Measurements from ENCODE around the gene ATXN1. TPM values are rescaled to one million over a fixed set of nuclear protein-coding genes. Genes with fewer than 3 reads are reported as not detected.
A peak's percentile ranks its signal among the peaks of the same experiment; 100 is the strongest.

Gene ATXN1
- total RNA-seq, 4 donors from 2014 or later = 24.9 to 48.0 (median 36.8) TPM

DNA sequence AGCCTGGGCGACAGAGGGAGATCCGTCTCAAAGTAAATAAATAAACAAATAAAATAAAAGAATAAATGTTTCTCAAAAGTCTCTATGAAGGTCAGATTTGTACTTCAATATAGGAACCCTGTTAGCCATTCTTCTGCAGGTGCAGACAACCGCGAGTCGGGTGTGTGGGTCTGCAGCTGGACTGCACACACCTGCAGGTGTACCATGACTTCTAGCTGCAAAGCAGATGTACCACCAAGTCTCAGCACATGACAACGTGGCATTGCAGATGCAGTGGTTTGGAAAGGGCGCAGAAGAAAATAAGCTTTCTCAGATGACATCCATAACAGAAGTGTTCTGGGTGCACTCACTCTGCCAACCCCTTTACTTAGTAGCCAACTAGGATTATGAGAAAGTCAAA is 239.7 kb downstream of the ATXN1 start:
- Histone ChIP-seq H3K9me3 (no peaks in the 10 kb centered on the region), H3K4me3 (no peak overlapping the region), H3K27ac (no peak overlapping the region), H3K36me3 (peaks cover 0 to 17% (median 0%) of the 10 kb centered on the region in 3 donors), H3K4me1 (peaks cover 0 to 9% (median 0%) of the 10 kb centered on the region in 4 donors), H3K27me3 (no peaks in the 10 kb centered on the region)
- TF ChIP-seq POLR2A (IDR thresholded peaks at IDR 0.05) (no peak), EP300 (IDR thresholded peaks at IDR 0.05) (no peak), CTCF (IDR thresholded peaks at IDR 0.05) (no peak)
- 90 to 92% methylated on average over 7 of the region's 7 CpGs for WGBS, 2 donors
- DNase-seq (ENCODE audit: low spot score in 2 of 2) = no peak

GRCh38 chr6:16519265-16520242 is 241.7 kb downstream of the ATXN1 start:
- TF ChIP-seq CTCF (IDR thresholded peaks at IDR 0.05) (no peak), POLR2A (IDR thresholded peaks at IDR 0.05) (no peak), EP300 (IDR thresholded peaks at IDR 0.05) (no peak)
- no peak overlapping the region for H3K27ac ChIP-seq
- 64 to 69% methylated on average over 9 of the region's 9 CpGs for WGBS, 2 donors
- no peak overlapping the region for H3K4me3 ChIP-seq
- H3K36me3 ChIP-seq = peaks cover 0 to 17% (median 0%) of the 10 kb centered on the region in 3 donors
- no peaks in the 10 kb centered on the region for H3K9me3 ChIP-seq
- no peak for DNase-seq (ENCODE audit: low spot score in 2 of 2)
- no peaks in the 10 kb centered on the region for H3K27me3 ChIP-seq
- H3K4me1 ChIP-seq = peaks cover 0 to 10% (median 0%) of the 10 kb centered on the region in 4 donors

DNA sequence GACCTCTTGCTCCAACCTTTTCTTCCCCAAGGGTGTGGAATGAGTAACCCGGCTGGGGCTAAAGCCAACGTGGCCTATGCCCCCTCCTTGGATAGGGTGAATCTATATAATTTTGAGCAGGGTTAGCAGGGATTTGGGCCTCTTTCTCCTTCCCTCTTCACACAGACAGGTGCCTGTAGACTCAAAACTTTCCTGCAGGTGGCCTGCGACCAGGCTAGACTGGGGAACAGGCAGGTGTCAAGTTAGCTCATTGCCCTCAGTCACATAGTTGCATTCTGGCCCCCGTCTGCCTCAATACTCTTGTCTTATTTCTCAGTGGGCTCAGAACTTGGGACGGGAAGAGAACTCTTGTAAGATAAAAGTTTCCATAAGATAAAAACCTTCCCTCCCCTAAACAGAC is 243.0 kb downstream of the ATXN1 start:
- Histone ChIP-seq H3K4me1 (peaks cover 0 to 23% (median 6%) of the 10 kb centered on the region in 4 donors), H3K9me3 (no peaks in the 10 kb centered on the region), H3K4me3 (no peak overlapping the region), H3K27me3 (no peaks in the 10 kb centered on the region), H3K36me3 (peaks cover 0 to 17% (median 0%) of the 10 kb centered on the region in 3 donors), H3K27ac (no peak overlapping the region)
- TF ChIP-seq EP300 (IDR thresholded peaks at IDR 0.05) (no peak), CTCF (IDR thresholded peaks at IDR 0.05) (no peak), POLR2A (IDR thresholded peaks at IDR 0.05) (no peak)
- DNase-seq (ENCODE audit: low spot score in 2 of 2) = no peak
- 67 to 68% methylated on average over 5 of the region's 5 CpGs for WGBS, 2 donors

DNA sequence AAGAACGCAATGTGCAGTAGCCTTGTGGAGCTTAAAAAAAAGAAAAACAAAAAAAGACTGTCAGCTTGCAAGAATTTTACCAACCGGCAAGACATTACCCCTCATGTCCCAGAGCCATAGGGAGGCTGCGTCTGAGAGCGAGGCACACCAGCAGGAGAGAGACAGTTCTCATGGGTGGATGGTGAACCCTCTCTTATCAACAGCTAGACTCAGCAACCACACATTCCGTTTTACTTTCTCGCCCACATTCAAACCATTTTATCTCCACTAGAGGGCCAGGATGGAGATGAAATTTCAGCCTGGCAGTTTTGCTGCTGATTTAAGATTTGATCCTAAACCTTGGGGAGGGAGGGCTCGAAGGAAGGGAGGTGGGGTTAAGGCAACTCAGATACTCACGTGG is 247.0 kb downstream of the ATXN1 start:
- Histone ChIP-seq H3K27ac (peak overlapping the region in 1 of 4 donors; percentile 19), H3K4me3 (no peak overlapping the region), H3K4me1 (peaks cover 0 to 50% (median 9%) of the 10 kb centered on the region in 4 donors), H3K9me3 (no peaks in the 10 kb centered on the region), H3K27me3 (no peaks in the 10 kb centered on the region), H3K36me3 (no peaks in the 10 kb centered on the region)
- DNase-seq (ENCODE audit: low spot score in 2 of 2) = peak in 1 of 2 donors; percentile 36
- TF ChIP-seq EP300 (IDR thresholded peaks at IDR 0.05) (no peak), CTCF (IDR thresholded peaks at IDR 0.05) (peak in 4 of 5 experiments; percentile 27 to 62 (median 59)), POLR2A (IDR thresholded peaks at IDR 0.05) (no peak)
- WGBS, 2 donors = 23 to 25% methylated on average over 8 of the region's 8 CpGs
